Ishikawa (cell line): ENCODE results near the gene PTPRM.

Experiments
- CREB1 ChIP-seq: IDR thresholded peaks from 2 replicates; pipeline ENCODE4 v1.6.1; 2012; ENCODE audit warnings: low read depth
- EP300 ChIP-seq: IDR thresholded peaks from 2 replicates; pipeline ENCODE4 v1.6.1; 2012; ENCODE audit warnings: borderline replicate concordance
- RAD21 ChIP-seq: IDR thresholded peaks from 2 replicates; pipeline ENCODE4 v1.6.1; 2012; ENCODE audit warnings: low read depth
- YY1 ChIP-seq: IDR thresholded peaks from 2 replicates; pipeline ENCODE4 v1.6.1; 2012; ENCODE audit warnings: low read depth

GRCh38 chr18:7855671-7856070 lies 288.6 kb downstream of the PTPRM start:
- TF ChIP-seq RAD21 (no peak), EP300 (no peak), CREB1 (no peak), YY1 (no peak)
